ENCODE measurements around the gene TPO. TPM values are rescaled to one million over a fixed set of nuclear protein-coding genes. Genes with fewer than 3 reads are reported as not detected.

Gene TPO
- total RNA-seq, 1 experiment from 2014 or later, result not detected

DNA sequence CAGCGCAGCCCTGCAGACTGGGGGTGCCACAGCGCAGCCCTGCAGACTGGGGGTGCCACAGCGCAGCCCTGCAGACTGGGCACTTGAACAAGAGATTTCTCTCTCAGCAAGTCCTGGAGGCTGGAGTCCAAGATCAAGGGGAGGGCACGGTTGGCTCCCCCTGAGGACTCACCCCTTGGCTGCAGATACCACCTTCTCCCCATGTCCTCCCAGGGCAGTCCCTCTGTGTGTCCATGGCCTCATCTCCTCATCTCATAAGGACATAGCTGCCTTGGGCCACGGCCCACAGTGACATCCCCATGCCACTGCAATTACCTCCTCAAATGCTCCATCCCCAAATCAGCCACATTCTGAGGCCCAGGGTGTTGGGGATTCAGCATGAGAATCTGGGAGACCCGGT is 98.2 kb downstream of the TPO start:
- Mint-ChIP-seq H3K9me3 (no peaks in the 10 kb centered on the region; a peak in 1 of 5 replicates), H3K27me3 (ENCODE audit: low read depth) (peaks cover 3% of the 10 kb centered on the region; the same call in 1 of the 2 replicates), H3K36me3 (ENCODE audit: insufficient read depth in 1 of 3, low read depth in 3 of 3) (no peaks in the 10 kb centered on the region), H3K4me3 (no peak overlapping the region), H3K27ac (no peak overlapping the region), H3K4me1 (peaks cover 4 to 11% of the 10 kb centered on the region in 2 experiments; a peak in 3 of 4 replicates)
- Histone ChIP-seq H4K5ac (ENCODE audit: insufficient read length, low read depth, low read length) (no peak overlapping the region), H3K4me2 (ENCODE audit: insufficient read depth, insufficient read length, low read length) (no peak overlapping the region), H3K27me3 (ENCODE audit: insufficient read depth, low read length) (no peaks in the 10 kb centered on the region), H3K9me3 (ENCODE audit: control insufficient read depth, low read depth, low read length) (no peaks in the 10 kb centered on the region), H3K27ac (ENCODE audit: insufficient read length, low read depth, low read length) (no peak overlapping the region), H3K4me1 (ENCODE audit: insufficient read depth, low read length) (no peaks in the 10 kb centered on the region), H3K79me2 (ENCODE audit: insufficient read depth, low read length) (no peaks in the 10 kb centered on the region), H3K79me1 (ENCODE audit: insufficient read depth, low read depth, low read length, poor library complexity, severe bottlenecking) (no peaks in the 10 kb centered on the region), H4K8ac (replicated peaks; ENCODE audit: insufficient read length, low read depth, low read length) (no peak overlapping the region), H3K9ac (ENCODE audit: extremely low read depth, insufficient read length, low read length) (no peak overlapping the region), H3K18ac (ENCODE audit: insufficient read length, low read depth, low read length) (no peak overlapping the region), H4K20me1 (ENCODE audit: control insufficient read depth, insufficient read depth, insufficient read length) (no peaks in the 10 kb centered on the region), H3K23ac (ENCODE audit: insufficient read length, low read depth, low read length) (no peak overlapping the region), H3K14ac (ENCODE audit: insufficient read depth, low read length) (no peak overlapping the region; the same call in 1 of the 2 replicates), H3K23me2 (ENCODE audit: insufficient read length, low read depth, low read length, poor library complexity, severe bottlenecking) (no peaks in the 10 kb centered on the region), H2BK5ac (ENCODE audit: insufficient read length, low read length) (no peak overlapping the region), H2AK5ac (ENCODE audit: insufficient read length, low read length) (no peak overlapping the region), H2BK120ac (ENCODE audit: low read depth, low read length, poor library complexity, severe bottlenecking) (no peak overlapping the region), H3K56ac (ENCODE audit: insufficient read length, low read depth, low read length) (no peak overlapping the region), H3K4ac (ENCODE audit: low read depth, low read length) (no peak overlapping the region), H3T11ph (ENCODE audit: low read length) (no peak overlapping the region), H2BK15ac (ENCODE audit: low read depth, low read length) (no peak overlapping the region), H2AFZ (ENCODE audit: low read length) (no peak overlapping the region), H2BK12ac (ENCODE audit: insufficient read length, low read depth, low read length) (no peak overlapping the region), H2BK20ac (ENCODE audit: low read depth, low read length, poor library complexity, severe bottlenecking) (no peak overlapping the region), H4K91ac (ENCODE audit: insufficient read length, low read depth, low read length) (no peak overlapping the region)
- no CpG with 5 or more reads among the region's 6 CpGs for WGBS (ENCODE audit: extremely low coverage, insufficient read length, low lambda C conversion rate)
- DNase-seq, result no peak
- TF ChIP-seq, protein P1, sequence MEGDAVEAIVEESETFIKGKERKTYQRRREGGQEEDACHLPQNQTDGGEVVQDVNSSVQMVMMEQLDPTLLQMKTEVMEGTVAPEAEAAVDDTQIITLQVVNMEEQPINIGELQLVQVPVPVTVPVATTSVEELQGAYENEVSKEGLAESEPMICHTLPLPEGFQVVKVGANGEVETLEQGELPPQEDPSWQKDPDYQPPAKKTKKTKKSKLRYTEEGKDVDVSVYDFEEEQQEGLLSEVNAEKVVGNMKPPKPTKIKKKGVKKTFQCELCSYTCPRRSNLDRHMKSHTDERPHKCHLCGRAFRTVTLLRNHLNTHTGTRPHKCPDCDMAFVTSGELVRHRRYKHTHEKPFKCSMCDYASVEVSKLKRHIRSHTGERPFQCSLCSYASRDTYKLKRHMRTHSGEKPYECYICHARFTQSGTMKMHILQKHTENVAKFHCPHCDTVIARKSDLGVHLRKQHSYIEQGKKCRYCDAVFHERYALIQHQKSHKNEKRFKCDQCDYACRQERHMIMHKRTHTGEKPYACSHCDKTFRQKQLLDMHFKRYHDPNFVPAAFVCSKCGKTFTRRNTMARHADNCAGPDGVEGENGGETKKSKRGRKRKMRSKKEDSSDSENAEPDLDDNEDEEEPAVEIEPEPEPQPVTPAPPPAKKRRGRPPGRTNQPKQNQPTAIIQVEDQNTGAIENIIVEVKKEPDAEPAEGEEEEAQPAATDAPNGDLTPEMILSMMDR (conservative IDR thresholded peaks at IDR 0.05), result no peak

All from H9 (cell line).